ENCODE data around the gene FXN. TPM values are rescaled to one million over a fixed set of nuclear protein-coding genes. Genes with fewer than 3 reads are reported as not detected.

The FXN gene
- polyA plus RNA-seq, 1 of the 3 experiments (the other 2 are of a cell fraction): 15.7 TPM

DNA sequence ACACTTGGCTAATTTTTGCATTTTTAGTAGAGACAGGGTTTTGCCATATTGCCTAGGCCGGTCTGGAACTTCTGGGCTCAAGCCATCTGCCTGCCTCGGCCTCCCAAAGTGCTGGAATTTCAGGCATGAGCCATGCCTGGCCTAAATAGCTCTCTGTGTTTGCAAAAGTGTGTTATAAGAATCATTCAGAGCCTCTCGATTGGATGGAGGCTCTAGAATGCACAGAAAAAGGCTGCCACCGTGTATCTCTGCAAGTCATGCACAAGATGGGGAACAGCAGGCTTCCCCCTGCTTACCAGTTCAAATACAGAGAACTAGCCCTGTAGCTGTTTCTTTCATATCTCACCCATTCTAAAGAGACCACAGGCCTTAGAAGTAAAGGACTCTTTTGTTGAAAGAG is 28.3 kb downstream of the FXN start:
- no peaks in the 10 kb centered on the region for H4K20me1 ChIP-seq (ENCODE audit: insufficient read depth)
- no peaks in the 10 kb centered on the region for H3K9me3 ChIP-seq
- no peak overlapping the region for H2AFZ ChIP-seq (ENCODE audit: low read depth)
- no peaks in the 10 kb centered on the region for H3K79me2 ChIP-seq (ENCODE audit: insufficient read depth)
- H3K9ac ChIP-seq: no peak overlapping the region
- TF ChIP-seq RAD21 (IDR thresholded peaks at IDR 0.05; ENCODE audit: low read length) (no peak), FOXM1 (IDR thresholded peaks at IDR 0.05; ENCODE audit: low read depth) (no peak), CHD2 (IDR thresholded peaks at IDR 0.05; ENCODE audit: low read length, partially characterized antibody) (no peak), EZH2phosphoT487 (IDR thresholded peaks at IDR 0.05; ENCODE audit: borderline replicate concordance, low read depth) (no peak), RCOR1 (IDR thresholded peaks at IDR 0.05; ENCODE audit: low read length) (no peak), YY1 (IDR thresholded peaks at IDR 0.05; ENCODE audit: low read depth) (no peak), JUND (IDR thresholded peaks at IDR 0.05) (no peak)
- TF ChIP-seq, protein P1, sequence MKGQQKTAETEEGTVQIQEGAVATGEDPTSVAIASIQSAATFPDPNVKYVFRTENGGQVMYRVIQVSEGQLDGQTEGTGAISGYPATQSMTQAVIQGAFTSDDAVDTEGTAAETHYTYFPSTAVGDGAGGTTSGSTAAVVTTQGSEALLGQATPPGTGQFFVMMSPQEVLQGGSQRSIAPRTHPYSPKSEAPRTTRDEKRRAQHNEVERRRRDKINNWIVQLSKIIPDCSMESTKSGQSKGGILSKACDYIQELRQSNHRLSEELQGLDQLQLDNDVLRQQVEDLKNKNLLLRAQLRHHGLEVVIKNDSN (IDR thresholded peaks at IDR 0.05; ENCODE audit: borderline replicate concordance, low read depth): no peak
- H3K4me3 ChIP-seq (ENCODE audit: low read depth in 2 of 2, low read length in 1 of 2): no peak overlapping the region
- H3K4me1 ChIP-seq (ENCODE audit: control insufficient read depth in 1 of 2, insufficient read depth in 2 of 2, low read depth in 1 of 2, low read length in 1 of 2): no peaks in the 10 kb centered on the region
- no peak for DNase-seq
- ChIA-PET POLR2A (no interaction called here), CTCF (interaction anchor here (1.2 to 1.9 kb wide), 2 partner anchors 10 to 129 kb away, joined by 6 to 11 read pairs; no protein-coding TSS in a partner anchor)
- H3K4me2 ChIP-seq: no peak overlapping the region
- H3K36me3 ChIP-seq (replicated peaks in 1 of 2; ENCODE audit: control insufficient read depth in 1 of 2, insufficient read depth in 2 of 2, low read length in 1 of 2): peaks cover 5 to 17% of the 10 kb centered on the region in 2 experiments
- H3K27ac ChIP-seq (ENCODE audit: low read depth in 2 of 2, low read length in 1 of 2): no peak overlapping the region
- no peaks in the 10 kb centered on the region for H3K9me2 ChIP-seq
- H3F3A ChIP-seq (replicated peaks; ENCODE audit: insufficient read depth): no peaks in the 10 kb centered on the region
- no peaks in the 10 kb centered on the region for H3K27me3 ChIP-seq (ENCODE audit: insufficient read depth)
- WGBS (ENCODE audit: low lambda C conversion rate): 90% methylated on average over 3 of the region's 4 CpGs

DNA sequence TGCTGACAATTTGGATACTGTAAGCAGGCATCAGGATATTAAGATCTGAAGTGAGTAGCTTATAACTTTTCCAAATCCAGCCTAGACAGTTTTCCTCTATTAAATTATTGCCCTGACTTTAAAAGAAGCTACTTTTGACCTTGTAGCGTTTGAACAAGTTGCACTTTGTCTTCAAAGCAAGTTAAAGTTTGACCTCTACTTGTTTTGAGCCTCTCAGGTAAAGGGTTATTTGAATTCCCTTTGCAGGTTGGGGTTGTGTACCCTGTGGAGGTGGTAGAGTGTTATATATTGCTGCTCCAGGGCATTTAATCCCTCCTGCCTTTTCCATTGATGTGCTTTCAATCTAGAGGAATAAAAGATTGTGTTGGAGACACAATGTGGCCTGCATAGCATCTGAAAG is 30.1 kb downstream of the FXN start:
- Histone ChIP-seq H3K4me3 (ENCODE audit: low read depth in 2 of 2, low read length in 1 of 2) (no peak overlapping the region), H3K4me1 (ENCODE audit: control insufficient read depth in 1 of 2, insufficient read depth in 2 of 2, low read depth in 1 of 2, low read length in 1 of 2) (no peaks in the 10 kb centered on the region), H3K79me2 (ENCODE audit: insufficient read depth) (no peaks in the 10 kb centered on the region), H3F3A (replicated peaks; ENCODE audit: insufficient read depth) (no peaks in the 10 kb centered on the region), H3K27me3 (ENCODE audit: insufficient read depth) (no peaks in the 10 kb centered on the region), H3K36me3 (replicated peaks in 1 of 2; ENCODE audit: control insufficient read depth in 1 of 2, insufficient read depth in 2 of 2, low read length in 1 of 2) (peaks cover 5 to 17% of the 10 kb centered on the region in 2 experiments), H3K9me2 (no peaks in the 10 kb centered on the region), H3K9me3 (no peaks in the 10 kb centered on the region), H3K4me2 (no peak overlapping the region), H3K9ac (no peak overlapping the region), H4K20me1 (ENCODE audit: insufficient read depth) (no peaks in the 10 kb centered on the region), H3K27ac (ENCODE audit: low read depth in 2 of 2, low read length in 1 of 2) (no peak overlapping the region), H2AFZ (ENCODE audit: low read depth) (no peak overlapping the region)
- POLR2A ChIA-PET: no interaction called here
- TF ChIP-seq TAF1 (IDR thresholded peaks at IDR 0.05; ENCODE audit: borderline replicate concordance, low read depth, low read length): no peak
- no peak for TF ChIP-seq FOXJ3 (CRISPR knock-in tag; IDR thresholded peaks at IDR 0.05)
- TF ChIP-seq GABPA (IDR thresholded peaks at IDR 0.05; ENCODE audit: low read depth): no peak
- TF ChIP-seq TCF12 (IDR thresholded peaks at IDR 0.05): no peak
- TF ChIP-seq, protein P2, sequence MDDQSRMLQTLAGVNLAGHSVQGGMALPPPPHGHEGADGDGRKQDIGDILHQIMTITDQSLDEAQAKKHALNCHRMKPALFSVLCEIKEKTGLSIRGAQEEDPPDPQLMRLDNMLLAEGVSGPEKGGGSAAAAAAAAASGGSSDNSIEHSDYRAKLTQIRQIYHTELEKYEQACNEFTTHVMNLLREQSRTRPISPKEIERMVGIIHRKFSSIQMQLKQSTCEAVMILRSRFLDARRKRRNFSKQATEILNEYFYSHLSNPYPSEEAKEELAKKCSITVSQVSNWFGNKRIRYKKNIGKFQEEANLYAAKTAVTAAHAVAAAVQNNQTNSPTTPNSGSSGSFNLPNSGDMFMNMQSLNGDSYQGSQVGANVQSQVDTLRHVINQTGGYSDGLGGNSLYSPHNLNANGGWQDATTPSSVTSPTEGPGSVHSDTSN (IDR thresholded peaks at IDR 0.05): no peak
- TF ChIP-seq ELF1 (IDR thresholded peaks at IDR 0.05): no peak
- no peak for TF ChIP-seq MEF2A (IDR thresholded peaks at IDR 0.05; ENCODE audit: borderline replicate concordance, low read depth)
- no peak for TF ChIP-seq JUND (IDR thresholded peaks at IDR 0.05)
- WGBS (ENCODE audit: low lambda C conversion rate): 90% methylated on average over 1 of the region's 1 CpG
- CTCF ChIA-PET: interaction anchor here (1.0 kb wide), 1 partner anchor 128 kb away, joined by 4 read pairs; no protein-coding TSS in a partner anchor
- no peak for DNase-seq
